DOHH2 (cell line): Measurements from ENCODE around the gene KRT76.

ENCODE experiments used
- H3F3A ChIP-seq: fragments of 200-600 bp; sonication (generic), shearing (Covaris generic); 2 replicates; pipeline ENCODE4 v1.6.0; 2016; ENCODE audit warnings: antibody characterized with exemption, mild to moderate bottlenecking; ENCODE audit not compliant: control insufficient read depth, insufficient read depth
- H3K27ac ChIP-seq: fragments of 200-600 bp; sonication (generic); 2 replicates; pipeline ENCODE4 v1.5.1; 2014; ENCODE audit warnings: low read depth, mild to moderate bottlenecking, low read length, moderate library complexity
- H3K27me3 ChIP-seq: fragments of 200-600 bp; sonication (generic); 2 replicates; pipeline ENCODE4 v1.6.1; 2014; ENCODE audit warnings: mild to moderate bottlenecking, low read length, mixed read lengths; ENCODE audit not compliant: control insufficient read depth
- H3K36me3 ChIP-seq: fragments of 200-600 bp; sonication (generic); 2 replicates; pipeline ENCODE4 v1.6.1; 2014; ENCODE audit warnings: mild to moderate bottlenecking, low read length, moderate library complexity, mixed read lengths; ENCODE audit not compliant: control insufficient read depth
- H3K4me1 ChIP-seq: fragments of 200-600 bp; sonication (generic); 2 replicates; pipeline ENCODE4 v1.6.1; 2014; ENCODE audit warnings: mild to moderate bottlenecking, low read length, mixed read lengths; ENCODE audit not compliant: control insufficient read depth
- H3K4me2 ChIP-seq: fragments of 200-600 bp; sonication (generic); 2 replicates; pipeline ENCODE4 v1.6.0; 2014; ENCODE audit warnings: mild to moderate bottlenecking, low read length, moderate library complexity
- H3K4me3 ChIP-seq: fragments of 200-600 bp; sonication (generic); 2 replicates; pipeline ENCODE4 v1.5.1; 2014; ENCODE audit warnings: mild to moderate bottlenecking, low read length, mixed read lengths
- H3K79me2 ChIP-seq: fragments of 200-600 bp; sonication (generic); 2 replicates; pipeline ENCODE4 v1.6.1; 2014; ENCODE audit warnings: mild to moderate bottlenecking, low read length, mixed read lengths; ENCODE audit not compliant: control insufficient read depth
- H3K9me2 ChIP-seq: fragments of 200-600 bp; sonication (generic); replicated peaks from 2 replicates; pipeline ENCODE4 v1.6.1; 2014; ENCODE audit warnings: mild to moderate bottlenecking, low read length, mixed read lengths; ENCODE audit not compliant: control insufficient read depth
- H3K9me3 ChIP-seq: fragments of 200-600 bp; sonication (generic); 2 replicates; pipeline ENCODE4 v1.6.1; 2014; ENCODE audit warnings: antibody characterized with exemption, low read length, mixed read lengths; ENCODE audit not compliant: control insufficient read depth, insufficient read depth
- H4K20me1 ChIP-seq: fragments of 200-600 bp; sonication (generic); 2 replicates; pipeline ENCODE4 v1.6.0; 2014; ENCODE audit warnings: low read depth, mild to moderate bottlenecking, antibody characterized with exemption, low read length, moderate library complexity; ENCODE audit not compliant: control insufficient read depth, insufficient read depth
- EZH2phosphoT487 ChIP-seq: fragments of 200-600 bp; sonication (generic); IDR thresholded peaks from 2 replicates; pipeline ENCODE4 v1.6.1; 2017; ENCODE audit warnings: borderline replicate concordance, mild to moderate bottlenecking, antibody characterized with exemption, low read length, moderate library complexity, mixed read lengths
- TF ChIP-seq, protein P1 (sequence below): fragments of 200-600 bp; sonication (generic); IDR thresholded peaks from one replicate; pipeline ENCODE4 v1.5.1; 2014; ENCODE audit warnings: antibody characterized with exemption, mild to moderate bottlenecking, low read depth, low read length; ENCODE audit not compliant: poor library complexity, severe bottlenecking

Gene KRT76

DNA sequence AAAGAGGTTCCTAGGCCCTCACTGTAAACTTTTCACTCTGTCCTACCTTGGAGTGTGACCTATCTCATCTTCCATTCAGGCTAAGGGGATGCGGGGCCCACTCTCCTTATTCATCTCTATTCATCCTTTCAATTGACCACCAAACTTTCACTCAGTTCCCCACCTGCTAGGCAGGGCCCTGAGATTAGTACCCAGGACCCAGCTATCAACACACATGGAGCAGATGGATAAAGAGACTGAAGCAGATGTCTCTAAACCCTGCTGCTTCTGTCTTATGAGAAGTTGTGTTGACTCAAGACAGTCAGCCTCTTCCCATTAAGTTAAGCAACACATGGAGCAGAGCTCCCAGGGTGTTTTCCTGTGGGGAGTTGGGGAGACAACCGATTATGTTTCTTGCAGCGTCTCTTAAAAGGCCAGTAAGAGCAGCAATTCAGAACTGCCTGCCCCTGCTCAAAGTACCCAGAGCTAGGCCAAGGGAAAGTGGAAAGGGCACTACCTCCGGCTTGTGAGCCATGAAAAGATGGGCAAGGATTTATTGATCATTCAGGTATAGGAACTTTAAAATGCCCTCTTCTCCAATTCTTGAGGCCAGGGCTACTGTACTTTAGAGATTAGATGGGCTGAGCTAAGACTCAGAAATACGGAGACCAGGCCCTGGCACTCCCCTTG is 10.7 kb downstream of the KRT76 start:
- Histone ChIP-seq H3K9me2 (no peaks in the 10 kb centered on the region), H3K9me3 (peaks cover 3% of the 10 kb centered on the region; the same call in 1 of the 2 replicates), H4K20me1 (no peaks in the 10 kb centered on the region), H3K36me3 (no peaks in the 10 kb centered on the region), H3K27me3 (no peaks in the 10 kb centered on the region), H3K4me1 (no peaks in the 10 kb centered on the region), H3K27ac (no peak overlapping the region), H3K4me2 (no peak overlapping the region), H3K79me2 (no peaks in the 10 kb centered on the region), H3K4me3 (no peak overlapping the region), H3F3A (no peaks in the 10 kb centered on the region)
- TF ChIP-seq EZH2phosphoT487: no peak
- TF ChIP-seq, protein P1, sequence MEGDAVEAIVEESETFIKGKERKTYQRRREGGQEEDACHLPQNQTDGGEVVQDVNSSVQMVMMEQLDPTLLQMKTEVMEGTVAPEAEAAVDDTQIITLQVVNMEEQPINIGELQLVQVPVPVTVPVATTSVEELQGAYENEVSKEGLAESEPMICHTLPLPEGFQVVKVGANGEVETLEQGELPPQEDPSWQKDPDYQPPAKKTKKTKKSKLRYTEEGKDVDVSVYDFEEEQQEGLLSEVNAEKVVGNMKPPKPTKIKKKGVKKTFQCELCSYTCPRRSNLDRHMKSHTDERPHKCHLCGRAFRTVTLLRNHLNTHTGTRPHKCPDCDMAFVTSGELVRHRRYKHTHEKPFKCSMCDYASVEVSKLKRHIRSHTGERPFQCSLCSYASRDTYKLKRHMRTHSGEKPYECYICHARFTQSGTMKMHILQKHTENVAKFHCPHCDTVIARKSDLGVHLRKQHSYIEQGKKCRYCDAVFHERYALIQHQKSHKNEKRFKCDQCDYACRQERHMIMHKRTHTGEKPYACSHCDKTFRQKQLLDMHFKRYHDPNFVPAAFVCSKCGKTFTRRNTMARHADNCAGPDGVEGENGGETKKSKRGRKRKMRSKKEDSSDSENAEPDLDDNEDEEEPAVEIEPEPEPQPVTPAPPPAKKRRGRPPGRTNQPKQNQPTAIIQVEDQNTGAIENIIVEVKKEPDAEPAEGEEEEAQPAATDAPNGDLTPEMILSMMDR: no peak

DNA sequence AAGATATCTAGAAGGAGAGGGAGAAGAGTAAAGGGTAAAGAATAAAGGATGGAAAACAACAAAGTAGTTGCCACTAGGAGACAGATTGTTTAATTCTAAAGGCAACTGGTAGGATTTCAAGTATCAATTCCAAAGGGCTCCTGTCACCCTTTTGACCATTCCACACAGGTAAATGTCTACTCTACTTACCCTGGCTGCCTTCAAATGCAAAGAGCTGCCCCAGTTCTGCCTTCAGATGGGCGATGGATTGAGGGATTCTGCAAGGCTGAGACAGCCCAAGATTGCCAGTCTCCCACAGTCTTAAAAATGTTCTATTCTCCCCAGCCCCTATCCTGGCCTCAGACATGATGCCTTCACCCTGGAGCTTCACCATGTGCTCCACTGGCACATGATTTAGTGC is 11.4 kb downstream of the KRT76 start:
- Histone ChIP-seq H3K36me3 (no peaks in the 10 kb centered on the region), H3K4me3 (no peak overlapping the region), H3K4me2 (no peak overlapping the region), H3F3A (no peaks in the 10 kb centered on the region), H3K9me2 (no peaks in the 10 kb centered on the region), H3K27me3 (no peaks in the 10 kb centered on the region), H3K9me3 (peaks cover 3% of the 10 kb centered on the region; the same call in 1 of the 2 replicates), H3K4me1 (no peaks in the 10 kb centered on the region), H4K20me1 (no peaks in the 10 kb centered on the region), H3K79me2 (no peaks in the 10 kb centered on the region), H3K27ac (no peak overlapping the region)
- no peak for TF ChIP-seq EZH2phosphoT487
- TF ChIP-seq, protein P1: no peak

DNA sequence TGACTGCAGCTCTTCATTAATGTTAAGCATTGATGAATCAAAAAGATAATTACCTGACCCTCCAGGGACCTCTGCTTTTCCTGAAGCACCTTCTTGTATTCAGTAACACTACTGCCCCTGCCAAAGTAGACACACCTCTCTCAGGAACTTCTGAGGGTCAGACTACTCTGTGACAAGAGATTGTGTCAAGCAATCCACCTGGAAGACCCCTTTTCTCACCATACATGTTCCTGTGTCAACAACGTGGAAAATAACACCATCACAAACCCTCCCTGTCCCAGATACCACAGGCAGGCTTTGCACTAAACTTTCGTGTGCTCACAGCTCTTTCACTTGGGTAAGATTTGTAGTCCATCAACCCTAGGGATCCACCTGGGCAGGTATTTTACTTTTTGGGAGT is 13.2 kb downstream of the KRT76 start:
- no peaks in the 10 kb centered on the region for H4K20me1 ChIP-seq
- no peak overlapping the region for H3K27ac ChIP-seq
- H3K9me2 ChIP-seq: no peaks in the 10 kb centered on the region
- no peaks in the 10 kb centered on the region for H3K27me3 ChIP-seq
- no peaks in the 10 kb centered on the region for H3K36me3 ChIP-seq
- no peaks in the 10 kb centered on the region for H3K4me1 ChIP-seq
- no peaks in the 10 kb centered on the region for H3F3A ChIP-seq
- no peaks in the 10 kb centered on the region for H3K79me2 ChIP-seq
- no peak overlapping the region for H3K4me2 ChIP-seq
- TF ChIP-seq EZH2phosphoT487: no peak
- H3K4me3 ChIP-seq: no peak overlapping the region
- peaks cover 11% of the 10 kb centered on the region; the same call in 1 of the 2 replicates for H3K9me3 ChIP-seq

DNA sequence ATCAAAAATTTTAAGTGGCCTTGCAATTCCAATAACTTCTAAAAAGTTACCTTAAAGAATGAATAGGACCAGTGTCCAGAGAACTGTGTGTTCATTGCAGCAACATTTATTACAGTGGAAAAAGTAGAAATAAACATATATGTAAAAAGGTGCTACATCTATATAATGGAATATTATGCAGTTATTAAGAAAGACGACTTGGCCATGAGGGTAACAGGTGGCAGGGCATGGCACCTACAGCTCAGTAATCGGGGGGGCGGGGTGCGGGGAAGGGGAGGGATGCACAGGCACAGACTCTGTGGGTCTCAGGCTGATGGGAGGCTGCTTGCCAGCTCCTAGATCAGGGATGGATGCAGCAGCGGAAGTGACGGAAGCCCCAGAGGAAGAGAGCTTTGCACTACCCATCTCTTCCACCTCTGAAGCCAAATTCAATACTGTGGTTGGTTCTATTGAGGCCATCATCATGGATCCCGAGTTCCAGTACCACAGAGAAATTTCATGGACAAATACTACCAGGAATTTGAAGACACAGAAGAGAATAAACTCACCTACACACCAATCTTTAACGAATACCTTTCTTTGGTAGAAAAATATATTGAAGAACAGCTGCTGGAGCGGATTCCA is 14.0 kb downstream of the KRT76 start:
- H3K9me3 ChIP-seq: peaks cover 11% of the 10 kb centered on the region; the same call in 1 of the 2 replicates
- no peaks in the 10 kb centered on the region for H3F3A ChIP-seq
- no peak overlapping the region for H3K4me3 ChIP-seq
- no peak overlapping the region for H3K27ac ChIP-seq
- no peaks in the 10 kb centered on the region for H3K79me2 ChIP-seq
- H3K27me3 ChIP-seq: peaks cover 7% of the 10 kb centered on the region; the same call in 1 of the 2 replicates
- no peaks in the 10 kb centered on the region for H4K20me1 ChIP-seq
- H3K36me3 ChIP-seq: no peaks in the 10 kb centered on the region
- no peaks in the 10 kb centered on the region for H3K4me1 ChIP-seq
- H3K4me2 ChIP-seq: no peak overlapping the region
- no peak for TF ChIP-seq EZH2phosphoT487
- TF ChIP-seq, protein P1: no peak
- H3K9me2 ChIP-seq: no peaks in the 10 kb centered on the region
